Activated B cell treated with CpG ODN at 0.5 μM for 24 hours (primary cell): ENCODE results near the gene ITGA2B. TPM values are rescaled to one million over a fixed set of nuclear protein-coding genes. Genes with fewer than 3 reads are reported as not detected.
"Not testable (repeated sequence)": the region's sequence is repeated elsewhere in the genome, so short reads cannot be mapped to it uniquely, and the experiment has no call there.

Source experiments
- ATAC-seq: fragments of 200-7000 bp; cut with Tn5 transposase; one replicate; pipeline ENCODE4 v1.10.0; 2021; ENCODE audit warnings: low read depth, mild to moderate bottlenecking, moderate library complexity
- CTCF ChIA-PET: fragments of 350-600 bp; sonication (Branson Sonifier 250); formaldehyde crosslinking; loops from one replicate; lab custom pipeline; 2021; ENCODE audit warnings: antibody characterized with exemption; lab: Charles Lee
- POLR2A ChIA-PET: fragments of 350-600 bp; sonication (Branson Sonifier 250); formaldehyde crosslinking; loops from one replicate; lab custom pipeline; 2021; ENCODE audit warnings: antibody characterized with exemption; lab: Charles Lee
- DNase-seq: peaks from one replicate; pipeline ENCODE4 v3.0.0; 2022
- H3K27ac Mint-ChIP-seq: one replicate; pipeline ENCODE4 v1.8.0; 2020; ENCODE audit warnings: mixed read lengths
- H3K27me3 Mint-ChIP-seq: one replicate; pipeline ENCODE4 v1.8.0; 2021; ENCODE audit warnings: mixed read lengths
- H3K36me3 Mint-ChIP-seq: one replicate; pipeline ENCODE4 v1.8.0; 2021; ENCODE audit warnings: low read depth, mixed read lengths
- H3K4me1 Mint-ChIP-seq: one replicate; pipeline ENCODE4 v1.8.0; 2021; ENCODE audit warnings: mixed read lengths
- H3K4me3 Mint-ChIP-seq: one replicate; pipeline ENCODE4 v1.8.0; 2020; ENCODE audit warnings: mild to moderate bottlenecking, mixed read lengths
- H3K9me3 Mint-ChIP-seq: one replicate; pipeline ENCODE4 v1.8.0; 2020; ENCODE audit warnings: mixed read lengths
- CTCF ChIP-seq: fragments of 200-600 bp; IDR thresholded peaks from one replicate; pipeline ENCODE4 v1.8.0; 2022; ENCODE audit warnings: antibody characterized with exemption, mild to moderate bottlenecking
- intact Hi-C: fragments of 100-400 bp; cut with micrococcal nuclease; formaldehyde crosslinking; loops from one replicate; pipeline ENCODE4 v1.15.1; 2024
- total RNA-seq: library from RNA; stranded (reverse); gene quantifications from 2 replicates; pipeline ENCODE4 v1.2.3, GENCODE V29; 2022

Gene ITGA2B
- total RNA-seq, 1 donor from 2014 or later: not detected

GRCh38 chr17:44398692-44399691 is 9.5 kb upstream of the ITGA2B start:
- Mint-ChIP-seq H3K36me3 (peaks cover 66% of the 10 kb centered on the region), H3K27ac (no peak overlapping the region)

GRCh38 chr17:44397479-44398440 is 8.3 kb upstream of the ITGA2B start:
- no peak overlapping the region for H3K4me3 Mint-ChIP-seq
- no peak overlapping the region for H3K27ac Mint-ChIP-seq
- no peaks in the 10 kb centered on the region for H3K9me3 Mint-ChIP-seq
- no peaks in the 10 kb centered on the region for H3K27me3 Mint-ChIP-seq
- intact Hi-C loops: no loop called here
- peaks cover 55% of the 10 kb centered on the region for H3K36me3 Mint-ChIP-seq
- DNase-seq (no peak), ATAC-seq (no peak)
- POLR2A ChIA-PET: no interaction called here
- no peak for TF ChIP-seq CTCF
- H3K4me1 Mint-ChIP-seq: peaks cover 9% of the 10 kb centered on the region
- CTCF ChIA-PET: no interaction called here

More at GRCh38 chr17:44398692-44399691, 9.5 kb upstream of the ITGA2B start:
- Mint-ChIP-seq H3K27me3 (no peaks in the 10 kb centered on the region), H3K4me1 (peaks cover 15% of the 10 kb centered on the region), H3K4me3 (no peak overlapping the region), H3K9me3 (no peaks in the 10 kb centered on the region)
- intact Hi-C loops: no loop called here
- DNase-seq (no peak), ATAC-seq (no peak)
- no peak for TF ChIP-seq CTCF
- POLR2A ChIA-PET: no interaction called here
- CTCF ChIA-PET: no interaction called here

GRCh38 chr17:44396946-44397345 is 7.5 kb upstream of the ITGA2B start:
- ChIA-PET CTCF (no interaction called here), POLR2A (no interaction called here)
- Mint-ChIP-seq H3K4me1 (peaks cover 3% of the 10 kb centered on the region), H3K4me3 (no peak overlapping the region), H3K36me3 (peaks cover 49% of the 10 kb centered on the region), H3K27ac (no peak overlapping the region), H3K9me3 (no peaks in the 10 kb centered on the region), H3K27me3 (no peaks in the 10 kb centered on the region)
- intact Hi-C loops: no loop called here
- TF ChIP-seq CTCF: no peak
- ATAC-seq (no peak), DNase-seq (no peak)

GRCh38 chr17:44394833-44395232 is 5.4 kb upstream of the ITGA2B start:
- peaks cover 32% of the 10 kb centered on the region for H3K36me3 Mint-ChIP-seq
- intact Hi-C loops: no loop called here
- no peak overlapping the region for H3K4me3 Mint-ChIP-seq
- no peak for TF ChIP-seq CTCF
- H3K27me3 Mint-ChIP-seq: peaks cover 1% of the 10 kb centered on the region
- no peaks in the 10 kb centered on the region for H3K9me3 Mint-ChIP-seq
- peaks cover 6% of the 10 kb centered on the region for H3K4me1 Mint-ChIP-seq
- POLR2A ChIA-PET: no interaction called here
- H3K27ac Mint-ChIP-seq: no peak overlapping the region
- ATAC-seq (no peak), DNase-seq (no peak)
- CTCF ChIA-PET: no interaction called here

GRCh38 chr17:44394112-44394511 is 4.7 kb upstream of the ITGA2B start:
- DNase-seq, H3K27me3 Mint-ChIP-seq, H3K27ac Mint-ChIP-seq, intact Hi-C loops, H3K9me3 Mint-ChIP-seq, ATAC-seq, POLR2A ChIA-PET, H3K4me3 Mint-ChIP-seq, CTCF ChIA-PET: not testable (repeated sequence)
- Mint-ChIP-seq H3K4me1 (peaks cover 12% of the 10 kb centered on the region), H3K36me3 (peaks cover 25% of the 10 kb centered on the region)
